ENCODE results near the gene HDAC1. TPM values are rescaled to one million over a fixed set of nuclear protein-coding genes. Genes with fewer than 3 reads are reported as not detected.

Gene HDAC1
- total and polyA plus RNA-seq, 9 donors, result 29.2 to 46.5 (median 40.3) TPM

- Histone ChIP-seq H3K27me3 (ENCODE audit: control insufficient read depth, insufficient read depth, low read length) (no peaks in the 10 kb centered on the region), H3K4me3 (ENCODE audit: low read length) (no peak overlapping the region), H3K4me1 (ENCODE audit: control insufficient read depth, insufficient read depth, low read length) (no peaks in the 10 kb centered on the region), H3K27ac (ENCODE audit: low read length) (no peak overlapping the region), H3K9me3 (replicated peaks; ENCODE audit: control insufficient read depth, low read depth, low read length) (no peaks in the 10 kb centered on the region), H3K36me3 (ENCODE audit: control insufficient read depth, insufficient read depth, low read length) (peaks cover 4% of the 10 kb centered on the region)
- DNase-seq, result no peak
Measured at GRCh38 chr1:32299327-32299726, 7.4 kb downstream of the HDAC1 start.

DNA sequence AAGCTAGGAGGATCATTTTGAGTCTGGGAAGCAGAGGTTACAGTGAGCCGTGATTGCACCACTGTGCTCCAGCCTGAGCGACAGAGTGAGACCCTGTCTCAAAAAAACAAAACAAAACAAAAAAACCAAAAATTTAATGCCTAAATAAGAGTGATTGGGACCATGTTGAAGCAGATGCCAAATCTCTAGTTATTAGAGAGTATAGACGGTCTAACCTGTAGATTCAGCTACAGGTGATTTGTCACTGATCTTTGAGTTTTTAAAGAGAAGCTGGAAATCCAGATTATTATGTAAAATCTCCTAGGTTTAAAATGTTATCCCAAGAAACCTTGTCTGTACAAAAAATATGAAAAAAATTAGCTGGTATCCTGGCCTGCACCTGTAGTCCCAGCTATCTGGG, 11.5 kb downstream of the HDAC1 start:
- 80% methylated on average over 1 of the region's 3 CpGs for WGBS (ENCODE audit: insufficient coverage)
- Histone ChIP-seq H3K4me1 (ENCODE audit: control insufficient read depth, insufficient read depth, low read length) (no peaks in the 10 kb centered on the region), H3K27ac (ENCODE audit: low read length) (no peak overlapping the region), H3K9me3 (replicated peaks; ENCODE audit: control insufficient read depth, low read depth, low read length) (peaks cover 5% of the 10 kb centered on the region), H3K36me3 (ENCODE audit: control insufficient read depth, insufficient read depth, low read length) (peaks cover 4% of the 10 kb centered on the region), H3K27me3 (ENCODE audit: control insufficient read depth, insufficient read depth, low read length) (no peaks in the 10 kb centered on the region), H3K4me3 (ENCODE audit: low read length) (no peak overlapping the region)
- DNase-seq, result no peak

DNA sequence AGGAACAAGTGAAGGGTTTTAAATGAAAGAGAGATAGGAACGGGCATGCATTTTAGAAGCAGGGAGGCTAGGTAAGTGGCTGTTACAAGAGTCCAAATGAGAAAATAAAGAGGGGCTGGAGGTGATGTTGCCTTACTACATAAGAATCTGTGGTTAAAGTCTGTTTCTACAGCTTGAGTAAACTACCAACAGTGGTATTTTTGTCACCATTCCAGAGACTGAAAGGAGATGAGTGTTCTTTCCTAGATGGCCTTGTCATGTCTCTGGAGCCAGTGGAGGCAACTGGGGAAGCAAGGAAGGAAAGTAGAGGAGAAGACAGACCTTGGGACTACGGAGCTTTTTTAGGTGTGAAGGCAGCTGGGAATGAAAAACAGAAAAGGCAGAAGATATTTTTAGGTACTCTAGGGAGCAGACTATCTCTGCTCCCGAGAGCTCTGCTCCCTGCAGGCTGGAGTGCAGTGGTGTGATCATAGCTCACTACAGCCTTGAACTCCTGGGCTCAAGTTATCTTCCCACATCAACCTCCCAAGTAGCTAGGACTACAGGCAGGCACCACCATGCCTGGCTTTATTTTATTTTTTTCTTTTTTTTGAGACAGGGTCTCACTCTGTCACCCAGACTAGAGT, 12.2 kb downstream of the HDAC1 start:
- Histone ChIP-seq H3K9me3 (replicated peaks; ENCODE audit: control insufficient read depth, low read depth, low read length) (peaks cover 5% of the 10 kb centered on the region), H3K4me1 (ENCODE audit: control insufficient read depth, insufficient read depth, low read length) (no peaks in the 10 kb centered on the region), H3K4me3 (ENCODE audit: low read length) (no peak overlapping the region), H3K27ac (ENCODE audit: low read length) (no peak overlapping the region), H3K36me3 (ENCODE audit: control insufficient read depth, insufficient read depth, low read length) (peaks cover 4% of the 10 kb centered on the region), H3K27me3 (ENCODE audit: control insufficient read depth, insufficient read depth, low read length) (no peaks in the 10 kb centered on the region)
- 92% methylated on average over 2 of the region's 3 CpGs for WGBS (ENCODE audit: insufficient coverage)
- DNase-seq, result no peak

GRCh38 chr1:32305310-32305709, 13.4 kb downstream of the HDAC1 start:
- no peak for DNase-seq
- H3K4me3 ChIP-seq (ENCODE audit: low read length), result no peak overlapping the region
- H3K27ac ChIP-seq (ENCODE audit: low read length), result no peak overlapping the region
- H3K36me3 ChIP-seq (ENCODE audit: control insufficient read depth, insufficient read depth, low read length), result peaks cover 4% of the 10 kb centered on the region
- peaks cover 5% of the 10 kb centered on the region for H3K9me3 ChIP-seq (replicated peaks; ENCODE audit: control insufficient read depth, low read depth, low read length)
- H3K4me1 ChIP-seq (ENCODE audit: control insufficient read depth, insufficient read depth, low read length), result no peaks in the 10 kb centered on the region
- no CpG with 5 or more reads among the region's 2 CpGs for WGBS (ENCODE audit: insufficient coverage)
- H3K27me3 ChIP-seq (ENCODE audit: control insufficient read depth, insufficient read depth, low read length), result no peaks in the 10 kb centered on the region

DNA sequence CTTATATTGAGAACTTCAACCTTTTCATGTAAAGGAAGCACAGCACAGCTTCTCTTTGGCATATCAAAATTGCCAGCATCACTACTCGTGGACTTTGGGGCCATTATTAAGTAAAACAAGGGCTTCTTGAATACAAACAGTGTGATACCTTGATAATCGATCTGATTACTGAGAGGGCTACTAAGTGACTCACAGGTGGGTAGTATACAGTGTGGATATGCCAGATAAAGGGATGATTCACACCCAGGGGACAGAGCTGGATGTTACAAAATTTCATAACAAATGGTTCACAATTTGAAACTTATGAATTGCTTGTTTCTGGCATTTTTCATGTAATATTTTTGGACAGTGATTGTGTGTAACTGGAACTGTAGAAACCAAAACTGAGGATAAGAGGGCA, 15.4 kb downstream of the HDAC1 start:
- DNase-seq, result no peak
- Histone ChIP-seq H3K9me3 (replicated peaks; ENCODE audit: control insufficient read depth, low read depth, low read length) (peaks cover 5% of the 10 kb centered on the region), H3K27ac (ENCODE audit: low read length) (no peak overlapping the region), H3K36me3 (ENCODE audit: control insufficient read depth, insufficient read depth, low read length) (peaks cover 4% of the 10 kb centered on the region), H3K4me3 (ENCODE audit: low read length) (no peak overlapping the region), H3K27me3 (ENCODE audit: control insufficient read depth, insufficient read depth, low read length) (no peaks in the 10 kb centered on the region), H3K4me1 (ENCODE audit: control insufficient read depth, insufficient read depth, low read length) (no peaks in the 10 kb centered on the region)
- no CpG with 5 or more reads among the region's 2 CpGs for WGBS (ENCODE audit: insufficient coverage)

GRCh38 chr1:32309960-32310359, 18.1 kb downstream of the HDAC1 start:
- H3K36me3 ChIP-seq (ENCODE audit: control insufficient read depth, insufficient read depth, low read length), result no peaks in the 10 kb centered on the region
- H3K4me3 ChIP-seq (ENCODE audit: low read length), result no peak overlapping the region
- no peaks in the 10 kb centered on the region for H3K27me3 ChIP-seq (ENCODE audit: control insufficient read depth, insufficient read depth, low read length)
- H3K4me1 ChIP-seq (ENCODE audit: control insufficient read depth, insufficient read depth, low read length), result no peaks in the 10 kb centered on the region
- H3K27ac ChIP-seq (ENCODE audit: low read length), result no peak overlapping the region
- no peak for DNase-seq
- 100% methylated on average over 1 of the region's 1 CpG for WGBS (ENCODE audit: insufficient coverage)
- peaks cover 5% of the 10 kb centered on the region for H3K9me3 ChIP-seq (replicated peaks; ENCODE audit: control insufficient read depth, low read depth, low read length)

- no peak for DNase-seq
- no peaks in the 10 kb centered on the region for H3K4me1 ChIP-seq (ENCODE audit: control insufficient read depth, insufficient read depth, low read length)
- no peaks in the 10 kb centered on the region for H3K27me3 ChIP-seq (ENCODE audit: control insufficient read depth, insufficient read depth, low read length)
- no peaks in the 10 kb centered on the region for H3K36me3 ChIP-seq (ENCODE audit: control insufficient read depth, insufficient read depth, low read length)
- WGBS (ENCODE audit: insufficient coverage), result 80% methylated on average over 1 of the region's 2 CpGs
- no peaks in the 10 kb centered on the region for H3K9me3 ChIP-seq (replicated peaks; ENCODE audit: control insufficient read depth, low read depth, low read length)
- H3K27ac ChIP-seq (ENCODE audit: low read length), result no peak overlapping the region
- no peak overlapping the region for H3K4me3 ChIP-seq (ENCODE audit: low read length)
Measured at GRCh38 chr1:32311709-32312393, 20.0 kb downstream of the HDAC1 start.

- WGBS (ENCODE audit: insufficient coverage), result no CpG with 5 or more reads among the region's 3 CpGs
Measured at GRCh38 chr1:32316903-32317277, 25.0 kb downstream of the HDAC1 start.

DNA sequence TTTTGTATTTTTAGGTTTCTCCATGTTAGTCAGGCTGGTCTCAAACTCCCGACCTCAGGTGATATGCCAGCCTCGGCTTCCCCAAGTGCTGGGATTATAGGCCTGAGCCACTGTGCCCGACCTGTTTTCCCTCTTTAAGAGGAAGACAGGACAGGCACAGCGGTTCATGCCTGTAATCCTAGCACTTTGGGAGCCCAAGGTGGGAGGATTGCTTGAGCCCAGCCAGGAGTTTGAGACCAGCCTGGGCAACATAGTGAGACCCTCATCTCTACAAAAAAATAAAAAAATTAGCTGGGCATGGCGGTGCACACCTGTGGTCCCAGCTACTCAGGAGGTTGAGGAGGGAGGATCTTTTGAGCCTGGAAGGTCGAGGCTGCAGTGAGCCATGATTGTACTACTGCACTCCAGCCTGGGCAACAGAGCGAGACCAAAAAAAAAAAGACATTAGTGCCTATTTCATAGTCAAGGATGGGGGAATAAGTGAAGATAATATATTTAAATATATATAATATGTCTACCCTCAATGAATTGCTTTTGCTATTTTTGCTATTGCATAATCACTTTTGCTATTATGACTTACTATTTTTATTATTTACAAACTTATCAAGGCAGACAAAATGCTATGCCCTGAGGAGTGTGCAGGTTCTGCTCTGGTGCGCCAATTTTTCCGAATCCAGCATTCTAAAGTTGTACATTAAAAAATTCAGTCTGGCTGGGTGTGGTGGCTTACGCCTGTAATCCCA, 26.4 kb downstream of the HDAC1 start:
- WGBS (ENCODE audit: insufficient coverage), result 89% methylated on average over 5 of the region's 10 CpGs
- H3K4me3 ChIP-seq (ENCODE audit: low read length), result no peak overlapping the region
- H3K9me3 ChIP-seq (replicated peaks; ENCODE audit: control insufficient read depth, low read depth, low read length), result no peaks in the 10 kb centered on the region
- H3K36me3 ChIP-seq (ENCODE audit: control insufficient read depth, insufficient read depth, low read length), result peaks cover 18% of the 10 kb centered on the region
- no peak overlapping the region for H3K27ac ChIP-seq (ENCODE audit: low read length)
- DNase-seq, result no peak
- no peaks in the 10 kb centered on the region for H3K27me3 ChIP-seq (ENCODE audit: control insufficient read depth, insufficient read depth, low read length)
- H3K4me1 ChIP-seq (ENCODE audit: control insufficient read depth, insufficient read depth, low read length), result no peaks in the 10 kb centered on the region

More at GRCh38 chr1:32316903-32317277, 25.0 kb downstream of the HDAC1 start:
- H3K4me1 ChIP-seq (ENCODE audit: control insufficient read depth, insufficient read depth, low read length), result no peaks in the 10 kb centered on the region
- DNase-seq, result no peak
- no peak overlapping the region for H3K27ac ChIP-seq (ENCODE audit: low read length)
- no peaks in the 10 kb centered on the region for H3K9me3 ChIP-seq (replicated peaks; ENCODE audit: control insufficient read depth, low read depth, low read length)
- peaks cover 11% of the 10 kb centered on the region for H3K36me3 ChIP-seq (ENCODE audit: control insufficient read depth, insufficient read depth, low read length)
- H3K27me3 ChIP-seq (ENCODE audit: control insufficient read depth, insufficient read depth, low read length), result no peaks in the 10 kb centered on the region
- H3K4me3 ChIP-seq (ENCODE audit: low read length), result no peak overlapping the region

GRCh38 chr1:32321712-32322291, 29.9 kb downstream of the HDAC1 start:
- no peak overlapping the region for H3K27ac ChIP-seq (ENCODE audit: low read length)

More at GRCh38 chr1:32321712-32322291, 29.9 kb downstream of the HDAC1 start:
- H3K4me1 ChIP-seq (ENCODE audit: control insufficient read depth, insufficient read depth, low read length), result no peaks in the 10 kb centered on the region
- H3K36me3 ChIP-seq (ENCODE audit: control insufficient read depth, insufficient read depth, low read length), result peaks cover 29% of the 10 kb centered on the region
- H3K9me3 ChIP-seq (replicated peaks; ENCODE audit: control insufficient read depth, low read depth, low read length), result no peaks in the 10 kb centered on the region
- no peak overlapping the region for H3K4me3 ChIP-seq (ENCODE audit: low read length)
- no CpG with 5 or more reads among the region's 5 CpGs for WGBS (ENCODE audit: insufficient coverage)
- DNase-seq, result no peak
- H3K27me3 ChIP-seq (ENCODE audit: control insufficient read depth, insufficient read depth, low read length), result no peaks in the 10 kb centered on the region

All from muscle of leg (tissue), 11 donors.